HepG2 (cell line): ENCODE measurements around the gene HS3ST5. TPM values are rescaled to one million over a fixed set of nuclear protein-coding genes. Genes with fewer than 3 reads are reported as not detected.

Experiments used
- DMTF1 ChIP-seq: sonication (generic); formaldehyde crosslinking; IDR thresholded peaks from 2 replicates; pipeline ENCODE4 v1.4.0; 2020; ENCODE audit warnings: mild to moderate bottlenecking, missing genetic modification reagents
- GFI1 ChIP-seq: sonication (generic); formaldehyde crosslinking; IDR thresholded peaks from 2 replicates; pipeline ENCODE4 v1.5.0; 2020; ENCODE audit warnings: missing genetic modification reagents, mild to moderate bottlenecking, borderline replicate concordance
- IRF1 ChIP-seq: sonication (generic); formaldehyde crosslinking; IDR thresholded peaks from 2 replicates; pipeline ENCODE4 v1.4.0; 2020; ENCODE audit warnings: low read depth, mild to moderate bottlenecking, missing genetic modification reagents
- KDM4B ChIP-seq: sonication (generic); formaldehyde crosslinking; IDR thresholded peaks from 2 replicates; pipeline ENCODE4 v1.4.0; 2020; ENCODE audit warnings: missing genetic modification reagents
- MLX ChIP-seq: IDR thresholded peaks from 2 replicates; pipeline ENCODE4 v1.6.1; 2016
- MZF1 ChIP-seq: sonication (generic); formaldehyde crosslinking; IDR thresholded peaks from 2 replicates; pipeline ENCODE4 v1.8.1; 2023; ENCODE audit warnings: mild to moderate bottlenecking, missing genetic modification reagents, borderline replicate concordance
- PREB ChIP-seq: sonication (generic); formaldehyde crosslinking; IDR thresholded peaks from 2 replicates; pipeline ENCODE4 v1.4.0; 2020; ENCODE audit warnings: missing genetic modification reagents
- RAD21 ChIP-seq: fragments of 450-650 bp; formaldehyde crosslinking; IDR thresholded peaks from 2 replicates; pipeline ENCODE4 v1.5.0; 2020; ENCODE audit warnings: mild to moderate bottlenecking
- RARG ChIP-seq: sonication (generic); formaldehyde crosslinking; IDR thresholded peaks from 2 replicates; pipeline ENCODE4 v1.4.0; 2020; ENCODE audit warnings: low read depth, mild to moderate bottlenecking, missing genetic modification reagents
- SUZ12 ChIP-seq: fragments of 150-350 bp; IDR thresholded peaks from 2 replicates; pipeline ENCODE4 v1.6.1; 2014; ENCODE audit warnings: low read depth, low read length
- TEAD3 ChIP-seq: optimal IDR thresholded peaks from 2 replicates; pipeline ENCODE3; 2016; ENCODE audit warnings: borderline replicate concordance
- ZHX2 ChIP-seq, 2 experiments: sonication (generic) in 1 of 2; formaldehyde crosslinking in 1 of 2; IDR thresholded peaks; 2 replicates each; pipeline versions ENCODE4 v1.6.1 to v1.9.0; 2014 to 2022; ENCODE audit warnings: antibody characterized with exemption in 1 of 2, borderline replicate concordance in 1 of 2, inconsistent platforms in 1 of 2, low read depth in 1 of 2, missing genetic modification reagents in 1 of 2
- ZMYM4 ChIP-seq: sonication (generic); formaldehyde crosslinking; IDR thresholded peaks from 2 replicates; pipeline ENCODE4 v1.8.1; 2023; ENCODE audit warnings: mild to moderate bottlenecking, missing genetic modification reagents
- ZNF263 ChIP-seq: sonication (generic); formaldehyde crosslinking; IDR thresholded peaks from 2 replicates; pipeline ENCODE4 v1.4.0; 2020; ENCODE audit warnings: missing genetic modification reagents
- ZNF567 ChIP-seq: sonication (generic); formaldehyde crosslinking; IDR thresholded peaks from 2 replicates; pipeline ENCODE4 v1.8.1; 2023; ENCODE audit warnings: mild to moderate bottlenecking, missing genetic modification reagents, borderline replicate concordance
- ZNF629 ChIP-seq: sonication (generic); formaldehyde crosslinking; conservative IDR thresholded peaks from 2 replicates; pipeline ENCODE4 v1.5.0; 2020; ENCODE audit warnings: missing genetic modification reagents
- polyA plus RNA-seq, 8 experiments: library from polyadenylated mRNA; depleted of rRNA in 3 of 8; stranded (reverse) in 7 of 8; unstranded in 1 of 8; fragments of >200 nt; fragmentation: Illumina TruSeq in 4 of 8; extraction: Trizol in 4 of 8; gene quantifications; 2 replicates each; pipeline versions ENCODE4 v1.2.1 to v1.2.3, GENCODE V29; 2011 to 2016; ENCODE audit warnings: low read depth in 4 of 8, missing spikeins in 1 of 8, mixed read lengths in 1 of 8; ENCODE audit not compliant: insufficient read depth in 1 of 8
- total RNA-seq, 5 experiments: library from RNA; depleted of rRNA; stranded (reverse); fragments of >200 nt; fragmentation: Illumina TruSeq; extraction: Trizol; gene quantifications; 2 replicates each; pipeline ENCODE4 v1.2.3, GENCODE V29; 2016; ENCODE audit warnings: low read depth in 1 of 5
- TF ChIP-seq, protein P1 (sequence below): sonication (generic); formaldehyde crosslinking; IDR thresholded peaks from 2 replicates; pipeline ENCODE4 v1.5.1; 2020; ENCODE audit warnings: missing genetic modification reagents, mild to moderate bottlenecking, borderline replicate concordance

The HS3ST5 gene
- total and polyA plus RNA-seq, 2 of the 13 experiments (the other 11 are each of a cell fraction or from before 2014, with no cell fraction given) = 1.1 to 1.6 TPM

GRCh38 chr6:114301596-114302219, 41.1 kb downstream of the HS3ST5 start (continued):
- TF ChIP-seq ZHX2 (IDR thresholded peaks at IDR 0.05; ENCODE audit: low read depth) (no peak), ZHX2 (CRISPR knock-in tag; IDR thresholded peaks at IDR 0.05; ENCODE audit: borderline replicate concordance) (no peak), IRF1 (no peak), ZMYM4 (CRISPR knock-in tag) (peak; percentile 27; the same call in 1 of the 2 replicates), GFI1 (CRISPR knock-in tag) (no peak), PREB (CRISPR knock-in tag) (no peak), ZNF263 (CRISPR knock-in tag) (no peak), RARG (CRISPR knock-in tag) (no peak), DMTF1 (CRISPR knock-in tag) (no peak), SUZ12 (no peak), MLX (CRISPR knock-in tag) (no peak), RAD21 (CRISPR knock-in tag) (no peak), MZF1 (no peak), ZNF629 (CRISPR knock-in tag) (no peak), TEAD3 (no peak), ZNF567 (CRISPR knock-in tag) (no peak), KDM4B (CRISPR knock-in tag) (no peak)
- TF ChIP-seq, protein P1, sequence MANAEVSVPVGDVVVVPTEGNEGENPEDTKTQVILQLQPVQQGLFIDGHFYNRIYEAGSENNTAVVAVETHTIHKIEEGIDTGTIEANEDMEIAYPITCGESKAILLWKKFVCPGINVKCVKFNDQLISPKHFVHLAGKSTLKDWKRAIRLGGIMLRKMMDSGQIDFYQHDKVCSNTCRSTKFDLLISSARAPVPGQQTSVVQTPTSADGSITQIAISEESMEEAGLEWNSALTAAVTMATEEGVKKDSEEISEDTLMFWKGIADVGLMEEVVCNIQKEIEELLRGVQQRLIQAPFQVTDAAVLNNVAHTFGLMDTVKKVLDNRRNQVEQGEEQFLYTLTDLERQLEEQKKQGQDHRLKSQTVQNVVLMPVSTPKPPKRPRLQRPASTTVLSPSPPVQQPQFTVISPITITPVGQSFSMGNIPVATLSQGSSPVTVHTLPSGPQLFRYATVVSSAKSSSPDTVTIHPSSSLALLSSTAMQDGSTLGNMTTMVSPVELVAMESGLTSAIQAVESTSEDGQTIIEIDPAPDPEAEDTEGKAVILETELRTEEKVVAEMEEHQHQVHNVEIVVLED (CRISPR knock-in tag) = no peak
